H1 (cell line): ENCODE measurements around the gene LAMA3. TPM values are rescaled to one million over a fixed set of nuclear protein-coding genes. Genes with fewer than 3 reads are reported as not detected.

Experiments
- SIN3A ChIP-seq, 2 experiments: IDR thresholded peaks in 1 of 2; conservative IDR thresholded peaks in 1 of 2; 2 replicates each; pipeline ENCODE4 v1.6.1; 2011 to 2012; ENCODE audit warnings: low read length in 2 of 2, improper control_type of control experiment in 1 of 2, low read depth in 1 of 2, mild to moderate bottlenecking in 1 of 2
- SRF ChIP-seq: IDR thresholded peaks from 2 replicates; pipeline ENCODE4 v1.6.1; 2011; ENCODE audit warnings: mild to moderate bottlenecking, low read depth, low read length, moderate library complexity
- polyA plus RNA-seq, 7 experiments: library from polyadenylated mRNA; depleted of rRNA in 3 of 7; stranded (reverse) in 5 of 7; unstranded in 2 of 7; fragments of >200 nt in 5 of 7; fragments of 200-250 nt in 2 of 7; gene quantifications; 1 replicate in 5 of 7; 2 replicates in 1 of 7; 4 replicates in 1 of 7; pipeline versions ENCODE4 v1.2.1 to v1.2.3, GENCODE V29; 2011 to 2013; ENCODE audit warnings: missing spikeins in 2 of 7, mixed read lengths in 2 of 7
- total RNA-seq: library from RNA; stranded (reverse); fragmentation: NEBNext Ultra II Directional; extraction: Animal tissue kit (Norgen Biotek cat#: 25700); gene quantifications from 2 replicates; pipeline ENCODE4 v1.2.1, GENCODE V29; 2021

LAMA3 gene
- total and polyA plus RNA-seq, 2 of the 8 experiments (the other 6 are each of a cell fraction or from before 2014, with no cell fraction given), result 0.76 to 5.0 TPM

DNA sequence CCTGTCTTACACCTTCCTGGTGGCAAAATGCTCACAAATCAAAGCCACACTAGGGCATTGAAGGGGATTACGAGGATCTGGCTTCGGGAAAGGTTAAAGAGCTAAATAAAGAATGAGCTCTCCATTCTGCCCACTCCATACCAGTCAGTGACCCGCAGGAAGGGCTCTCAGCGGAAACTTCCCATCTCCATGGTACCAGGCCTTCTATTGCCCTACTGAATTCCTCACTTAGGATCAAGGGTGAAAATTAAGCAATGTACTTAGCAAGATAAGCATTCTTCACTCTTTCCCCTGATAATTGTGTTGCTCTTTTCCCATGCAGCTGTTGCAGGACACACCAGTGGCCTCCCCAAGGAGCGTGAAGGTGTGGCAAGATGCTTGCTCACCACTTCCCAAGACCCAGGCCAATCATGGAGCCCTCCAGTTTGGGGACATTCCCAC, 249.7 kb downstream of the LAMA3 start (continued):
- TF ChIP-seq SIN3A (conservative IDR thresholded peaks at IDR 0.05 in 1 of 2, IDR thresholded peaks at IDR 0.05 in 1 of 2; ENCODE audit: low read depth in 1 of 2, low read length in 2 of 2) (no peak), SRF (no peak)
